Epithelial cell of proximal tubule (primary cell): ENCODE measurements around the gene CD14. TPM values are rescaled to one million over a fixed set of nuclear protein-coding genes. Genes with fewer than 3 reads are reported as not detected.
"Not testable (repeated sequence)": the region's sequence is repeated elsewhere in the genome, so short reads cannot be mapped to it uniquely, and the experiment has no call there.

ENCODE experiments used
- DNase-seq: peaks from one replicate; pipeline ENCODE4 v3.0.0-alpha.2; 2011; ENCODE audit warnings: low read depth
- H3K4me3 ChIP-seq: 2 replicates; pipeline ENCODE4 v1.5.1; 2011; ENCODE audit warnings: low read depth, mild to moderate bottlenecking, low read length
- CTCF ChIP-seq: conservative IDR thresholded peaks from 2 replicates; pipeline ENCODE4 v1.5.1; 2012; ENCODE audit warnings: low read depth, mild to moderate bottlenecking, low read length
- total RNA-seq: library from RNA; depleted of rRNA; stranded (reverse); fragments of >200 nt; gene quantifications from 2 replicates; pipeline ENCODE4 v1.2.3, GENCODE V29; 2015

CD14 gene
- total RNA-seq, 1 donor from 2014 or later = not detected

GRCh38 chr5:140672455-140673186, 39.6 kb upstream of the CD14 start:
- no peak for TF ChIP-seq CTCF
- H3K4me3 ChIP-seq = no peak overlapping the region
- DNase-seq = no peak

GRCh38 chr5:140671472-140672125, 38.6 kb upstream of the CD14 start:
- DNase-seq = no peak
- TF ChIP-seq CTCF = no peak

GRCh38 chr5:140671035-140671434, 38.1 kb upstream of the CD14 start:
- not testable (repeated sequence) for H3K4me3 ChIP-seq, DNase-seq

More at GRCh38 chr5:140671472-140672125, 38.6 kb upstream of the CD14 start:
- no peak overlapping the region for H3K4me3 ChIP-seq

GRCh38 chr5:140664359-140665119, 31.6 kb upstream of the CD14 start, which contains the start of gene WDR55:
Gene WDR55 (plus strand): TSS chr5:140664904. CDS start chr5:140664913, 9 bp downstream.
- TF ChIP-seq CTCF = no peak
- DNase-seq = no peak
- peak within 1 kb of the TSS; percentile 80 for H3K4me3 ChIP-seq

- TF ChIP-seq CTCF = no peak
- no peak for DNase-seq
- peak overlapping the region; percentile 80 for H3K4me3 ChIP-seq
Measured at GRCh38 chr5:140664030-140664358, 31.0 kb upstream of the CD14 start.

GRCh38 chr5:140660371-140660770, 27.4 kb upstream of the CD14 start:
- DNase-seq = not testable (repeated sequence)

GRCh38 chr5:140658870-140659269, 25.9 kb upstream of the CD14 start:
- DNase-seq = no peak
- no peak for TF ChIP-seq CTCF
- no peak overlapping the region for H3K4me3 ChIP-seq

More at GRCh38 chr5:140660371-140660770, 27.4 kb upstream of the CD14 start:
- not testable (repeated sequence) for H3K4me3 ChIP-seq

- no peak for TF ChIP-seq CTCF
- H3K4me3 ChIP-seq = peak overlapping the region; percentile 95
- no peak for DNase-seq
Measured at GRCh38 chr5:140647042-140647419, 14.1 kb upstream of the CD14 start.
